ENCODE data around the gene ARF3. TPM values are rescaled to one million over a fixed set of nuclear protein-coding genes. Genes with fewer than 3 reads are reported as not detected.

ARF3 gene
- total RNA-seq, 1 experiment from 2014 or later: 224 TPM

- no peaks in the 10 kb centered on the region for H3K36me3 ChIP-seq (ENCODE audit: control insufficient read depth, insufficient read depth, low read length)
- ChIA-PET POLR2A (no interaction called here), CTCF (interaction anchor here (0.6 kb wide), 2 partner anchors 22 to 415 kb away, joined by 3 to 11 read pairs; no protein-coding TSS in a partner anchor)
- intact Hi-C loops (cut with micrococcal nuclease; ENCODE audit: unreplicated experiment) (no loop called here), in situ Hi-C loops (cut with HindIII; ENCODE audit: low pct_unique_long_range_greater_than_20kb, low sequenced_read_pairs) (no loop called here)
- BruUV-seq (replicated peaks): no TSS peak
- H3K4me1 ChIP-seq (ENCODE audit: control insufficient read depth, insufficient read depth, low read length): no peaks in the 10 kb centered on the region; the same call in 1 of the 2 replicates
- ATAC-seq: no peak
- H3K27ac ChIP-seq (ENCODE audit: low read length): no peak overlapping the region
- no peak for DNase-seq (ENCODE audit: low read depth, low spot score)
- H3K4me3 ChIP-seq (ENCODE audit: low read depth in 2 of 2, low read length in 2 of 2): no peak overlapping the region
- TF ChIP-seq REST (IDR thresholded peaks at IDR 0.05; ENCODE audit: insufficient read depth in 1 of 2, low read depth in 2 of 2, low read length in 1 of 2) (no peak), SIN3A (IDR thresholded peaks at IDR 0.05; ENCODE audit: borderline replicate concordance, insufficient read depth, low read depth, low read length) (no peak), CTCF (IDR thresholded peaks at IDR 0.05) (no peak), POLR2AphosphoS5 (IDR thresholded peaks at IDR 0.05; ENCODE audit: low read depth, low read length) (no peak), TCF7L2 (IDR thresholded peaks at IDR 0.05; ENCODE audit: low read depth, low read length) (no peak)
- no peaks in the 10 kb centered on the region for H3K9me3 ChIP-seq (ENCODE audit: control insufficient read depth, insufficient read depth, low read depth, low read length)
- H3K27me3 ChIP-seq (ENCODE audit: control insufficient read depth, insufficient read depth, low read length): peaks cover 11% of the 10 kb centered on the region
Observed at GRCh38 chr12:48985901-48986300, 28.6 kb upstream of the ARF3 start.

GRCh38 chr12:48985475-48985897 is 28.2 kb upstream of the ARF3 start:
- TF ChIP-seq POLR2AphosphoS5 (IDR thresholded peaks at IDR 0.05; ENCODE audit: low read depth, low read length) (no peak), TCF7L2 (IDR thresholded peaks at IDR 0.05; ENCODE audit: low read depth, low read length) (no peak), REST (IDR thresholded peaks at IDR 0.05; ENCODE audit: insufficient read depth in 1 of 2, low read depth in 2 of 2, low read length in 1 of 2) (no peak), CTCF (IDR thresholded peaks at IDR 0.05) (no peak), SIN3A (IDR thresholded peaks at IDR 0.05; ENCODE audit: borderline replicate concordance, insufficient read depth, low read depth, low read length) (no peak)
- H3K9me3 ChIP-seq (ENCODE audit: control insufficient read depth, insufficient read depth, low read depth, low read length): no peaks in the 10 kb centered on the region
- no TSS peak for BruUV-seq (replicated peaks)
- DNase-seq (ENCODE audit: low read depth, low spot score): no peak
- no peak overlapping the region for H3K4me3 ChIP-seq (ENCODE audit: low read depth in 2 of 2, low read length in 2 of 2)
- CTCF ChIA-PET: interaction anchor here (0.6 kb wide), 2 partner anchors 22 to 415 kb away, joined by 3 to 11 read pairs; no protein-coding TSS in a partner anchor
- intact Hi-C loops (cut with micrococcal nuclease; ENCODE audit: unreplicated experiment) (no loop called here), in situ Hi-C loops (cut with HindIII; ENCODE audit: low pct_unique_long_range_greater_than_20kb, low sequenced_read_pairs) (no loop called here)
- no peaks in the 10 kb centered on the region for H3K36me3 ChIP-seq (ENCODE audit: control insufficient read depth, insufficient read depth, low read length)
- no peak overlapping the region for H3K27ac ChIP-seq (ENCODE audit: low read length)
- no peak for ATAC-seq
- no peaks in the 10 kb centered on the region; the same call in 1 of the 2 replicates for H3K4me1 ChIP-seq (ENCODE audit: control insufficient read depth, insufficient read depth, low read length)
- POLR2A ChIA-PET: interaction anchor here (0.6 kb wide), 1 partner anchor 12 kb away, joined by 3 read pairs; no protein-coding TSS in a partner anchor
- H3K27me3 ChIP-seq (ENCODE audit: control insufficient read depth, insufficient read depth, low read length): peaks cover 11% of the 10 kb centered on the region

Measured in Panc1 (cell line).